Measurements from ENCODE around the gene NXPH1. TPM values are rescaled to one million over a fixed set of nuclear protein-coding genes. Genes with fewer than 3 reads are reported as not detected.

Gene NXPH1
- total and polyA plus RNA-seq, 9 of the 15 experiments (the other 6 are each of a cell fraction or from before 2014, with no cell fraction given): 0.16 TPM; not detected in 8

- TF ChIP-seq ZNF318 (IDR thresholded peaks at IDR 0.05; ENCODE audit: borderline replicate concordance in 1 of 2, low read depth in 1 of 2) (no peak), SMARCC2 (IDR thresholded peaks at IDR 0.05; ENCODE audit: low read depth) (0 out of 2 replicates have a peak, but pooled peaks have one; percentile 39), HMGXB4 (CRISPR knock-in tag; IDR thresholded peaks at IDR 0.05) (no peak), GTF2B (IDR thresholded peaks at IDR 0.05; ENCODE audit: extremely low read depth, insufficient read length) (no peak), DPF2 (IDR thresholded peaks at IDR 0.05) (peak; percentile 58; the same call in 1 of the 2 replicates), ZNF395 (CRISPR knock-in tag; IDR thresholded peaks at IDR 0.05) (no peak), ZSCAN29 (IDR thresholded peaks at IDR 0.05) (no peak), MLX (CRISPR knock-in tag; conservative IDR thresholded peaks at IDR 0.05) (no peak), TSC22D4 (tag; IDR thresholded peaks at IDR 0.05) (no peak), SMARCA4 (IDR thresholded peaks at IDR 0.05) (0 out of 2 replicates have a peak, but pooled peaks have one; percentile 34), NR0B1 (IDR thresholded peaks at IDR 0.05; ENCODE audit: partially characterized antibody) (no peak), ELF4 (CRISPR knock-in tag; IDR thresholded peaks at IDR 0.05) (no peak), NR2F6 (CRISPR knock-in tag; IDR thresholded peaks at IDR 0.05) (no peak), TCFL5 (CRISPR knock-in tag; conservative IDR thresholded peaks at IDR 0.05) (no peak)
Observed at GRCh38 chr7:8765374-8765773, 332.0 kb downstream of the NXPH1 start (continued).
